Measurements from ENCODE around the gene G2E3. TPM values are rescaled to one million over a fixed set of nuclear protein-coding genes. Genes with fewer than 3 reads are reported as not detected.

The G2E3 gene
- total and polyA plus RNA-seq, 2 of the 4 experiments (the other 2 are of a cell fraction) = 9.6 to 19.4 TPM

GRCh38 chr14:30587141-30587540 is 28.2 kb downstream of the G2E3 start:
- H3K18ac ChIP-seq (ENCODE audit: low read depth, low read length) = no peak overlapping the region
- in situ Hi-C loops (cut with MboI; ENCODE audit: low sequenced_read_pairs) (no loop called here), dilution Hi-C loops (cut with HindIII; ENCODE audit: low sequenced_read_pairs, unreplicated experiment) (no loop called here), intact Hi-C loops (cut with micrococcal nuclease) (no loop called here)
- H3K27ac ChIP-seq (ENCODE audit: insufficient read depth, low read length) = no peak overlapping the region
- H3K79me1 ChIP-seq (ENCODE audit: low read depth in 1 of 2, low read length in 2 of 2) = peaks cover 42 to 44% of the 10 kb centered on the region in 2 experiments
- H2AK9ac ChIP-seq (replicated peaks; ENCODE audit: low read depth, low read length, poor library complexity) = no peak overlapping the region
- no peak for TF ChIP-seq RAD21 (IDR thresholded peaks at IDR 0.05; ENCODE audit: low read length)
- no peak for TF ChIP-seq CEBPB (IDR thresholded peaks at IDR 0.05; ENCODE audit: low read depth, low read length)
- TF ChIP-seq, protein P1, sequence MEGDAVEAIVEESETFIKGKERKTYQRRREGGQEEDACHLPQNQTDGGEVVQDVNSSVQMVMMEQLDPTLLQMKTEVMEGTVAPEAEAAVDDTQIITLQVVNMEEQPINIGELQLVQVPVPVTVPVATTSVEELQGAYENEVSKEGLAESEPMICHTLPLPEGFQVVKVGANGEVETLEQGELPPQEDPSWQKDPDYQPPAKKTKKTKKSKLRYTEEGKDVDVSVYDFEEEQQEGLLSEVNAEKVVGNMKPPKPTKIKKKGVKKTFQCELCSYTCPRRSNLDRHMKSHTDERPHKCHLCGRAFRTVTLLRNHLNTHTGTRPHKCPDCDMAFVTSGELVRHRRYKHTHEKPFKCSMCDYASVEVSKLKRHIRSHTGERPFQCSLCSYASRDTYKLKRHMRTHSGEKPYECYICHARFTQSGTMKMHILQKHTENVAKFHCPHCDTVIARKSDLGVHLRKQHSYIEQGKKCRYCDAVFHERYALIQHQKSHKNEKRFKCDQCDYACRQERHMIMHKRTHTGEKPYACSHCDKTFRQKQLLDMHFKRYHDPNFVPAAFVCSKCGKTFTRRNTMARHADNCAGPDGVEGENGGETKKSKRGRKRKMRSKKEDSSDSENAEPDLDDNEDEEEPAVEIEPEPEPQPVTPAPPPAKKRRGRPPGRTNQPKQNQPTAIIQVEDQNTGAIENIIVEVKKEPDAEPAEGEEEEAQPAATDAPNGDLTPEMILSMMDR (conservative IDR thresholded peaks at IDR 0.05; ENCODE audit: low read depth, low read length) = no peak
- TF ChIP-seq RCOR1 (IDR thresholded peaks at IDR 0.05; ENCODE audit: insufficient replicate concordance, low read length) = no peak
- TF ChIP-seq, protein P2, sequence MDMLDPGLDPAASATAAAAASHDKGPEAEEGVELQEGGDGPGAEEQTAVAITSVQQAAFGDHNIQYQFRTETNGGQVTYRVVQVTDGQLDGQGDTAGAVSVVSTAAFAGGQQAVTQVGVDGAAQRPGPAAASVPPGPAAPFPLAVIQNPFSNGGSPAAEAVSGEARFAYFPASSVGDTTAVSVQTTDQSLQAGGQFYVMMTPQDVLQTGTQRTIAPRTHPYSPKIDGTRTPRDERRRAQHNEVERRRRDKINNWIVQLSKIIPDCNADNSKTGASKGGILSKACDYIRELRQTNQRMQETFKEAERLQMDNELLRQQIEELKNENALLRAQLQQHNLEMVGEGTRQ (IDR thresholded peaks at IDR 0.05; ENCODE audit: low read depth, low read length) = no peak
- TF ChIP-seq NFE2L2 (IDR thresholded peaks at IDR 0.05; ENCODE audit: low read depth, low read length) = no peak
- TF ChIP-seq MAFK (IDR thresholded peaks at IDR 0.05; ENCODE audit: low read depth, low read length) = no peak
- no peak for TF ChIP-seq POLR2A (IDR thresholded peaks at IDR 0.05; ENCODE audit: low read depth, low read length)
- no peak for TF ChIP-seq FOS (IDR thresholded peaks at IDR 0.05; ENCODE audit: low read depth, low read length)
- TF ChIP-seq MXI1 (IDR thresholded peaks at IDR 0.05; ENCODE audit: borderline replicate concordance, low read depth, low read length) = no peak
- ChIA-PET CTCF (no interaction called here), POLR2A (ENCODE audit: unreplicated experiment) (no interaction called here)
- 0 out of 2 replicates have a peak overlapping the region, but pooled peaks have one; percentile 7 for H3K14ac ChIP-seq (replicated peaks; ENCODE audit: low read depth, low read length)
- H2AK5ac ChIP-seq (ENCODE audit: low read depth, low read length) = no peak overlapping the region
- ATAC-seq (ENCODE audit: low read depth) (no peak), DNase-seq (no peak)
- H2BK20ac ChIP-seq (ENCODE audit: low read depth, low read length) = no peak overlapping the region
- H2BK15ac ChIP-seq (ENCODE audit: low read depth, low read length) = no peak overlapping the region
- H3K4me3 ChIP-seq (ENCODE audit: insufficient read depth, low read depth, low read length) = no peak overlapping the region
- H3K4ac ChIP-seq (ENCODE audit: low read depth, low read length) = no peak overlapping the region
- peaks cover 2% of the 10 kb centered on the region; the same call in 1 of the 2 replicates for H3K36me3 ChIP-seq (ENCODE audit: control insufficient read depth, insufficient read depth, low read length)
- no peak overlapping the region for H3K56ac ChIP-seq (ENCODE audit: extremely low read depth, insufficient read depth, low read length)
- peaks cover 3% of the 10 kb centered on the region for H3K9me1 ChIP-seq (ENCODE audit: insufficient read depth, low read length)
- peaks cover 2% of the 10 kb centered on the region; the same call in 1 of the 2 replicates for H3K4me1 ChIP-seq (ENCODE audit: control insufficient read depth, insufficient read depth, low read length)
- no peaks in the 10 kb centered on the region for H4K20me1 ChIP-seq (ENCODE audit: insufficient read depth, low read length)
- no peak overlapping the region for H2BK120ac ChIP-seq (ENCODE audit: low read depth, low read length)
- H4K91ac ChIP-seq (ENCODE audit: insufficient read depth, low read depth, low read length) = no peak overlapping the region
- no peak overlapping the region for H3K23ac ChIP-seq (ENCODE audit: low read depth, low read length)
- H3K9me3 ChIP-seq (ENCODE audit: control insufficient read depth, insufficient read depth, low read length) = no peaks in the 10 kb centered on the region
- whole genome bisulfite sequencing, 2 experiments (ENCODE audit: extremely low coverage in 2 of 2, insufficient read length in 1 of 2) = no CpG with 5 or more reads among the region's 3 CpGs
- no peak overlapping the region for H3K9ac ChIP-seq (ENCODE audit: low read depth, low read length)
- no peak overlapping the region for H2AFZ ChIP-seq (replicated peaks; ENCODE audit: low read length, poor library complexity)
- no peaks in the 10 kb centered on the region for H3K27me3 ChIP-seq (ENCODE audit: control insufficient read depth, insufficient read depth, low read length)
- no peak overlapping the region for H2BK5ac ChIP-seq (ENCODE audit: low read depth, low read length, poor library complexity, severe bottlenecking)
- H4K8ac ChIP-seq (ENCODE audit: low read depth in 2 of 2, low read length in 2 of 2) = no peak overlapping the region
- H3K4me2 ChIP-seq (ENCODE audit: low read depth, low read length) = no peak overlapping the region
- no peak overlapping the region for H4K5ac ChIP-seq (ENCODE audit: low read depth, low read length)
- BruUV-seq (replicated peaks) = no TSS peak

All from IMR-90 (cell line).